Cortex of kidney (tissue), 1 donor: ENCODE data around the gene PARP12.

Source experiments
- DNase-seq: peaks from one replicate; lab custom pipeline; 2025; lab: John Stamatoyannopoulos, UW

The PARP12 gene

DNA sequence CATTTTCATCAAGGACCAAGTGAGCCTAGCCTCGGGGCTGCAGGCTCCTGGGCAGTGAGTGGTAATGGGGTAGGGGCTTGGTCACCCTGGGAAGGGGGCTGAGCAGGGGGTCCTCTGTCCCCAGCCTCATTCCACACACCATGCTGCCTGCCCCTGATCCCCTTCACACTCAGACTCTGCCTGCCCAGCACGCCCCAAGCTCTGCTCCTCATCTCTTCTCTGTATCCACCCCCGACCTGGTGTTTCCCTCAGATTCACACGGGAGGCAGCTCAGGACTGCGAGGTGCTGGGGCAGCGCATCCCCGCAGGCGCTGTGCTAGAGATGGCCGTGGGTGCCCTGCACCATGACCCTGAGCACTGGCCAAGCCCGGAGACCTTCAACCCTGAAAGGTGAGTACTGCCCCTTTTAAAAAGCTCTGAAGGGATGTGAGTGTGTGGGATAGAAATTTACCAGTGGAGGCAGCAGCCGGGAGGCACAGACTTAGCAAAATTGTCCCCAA, 47.2 kb downstream of the PARP12 start:
- no peak for DNase-seq

DNA sequence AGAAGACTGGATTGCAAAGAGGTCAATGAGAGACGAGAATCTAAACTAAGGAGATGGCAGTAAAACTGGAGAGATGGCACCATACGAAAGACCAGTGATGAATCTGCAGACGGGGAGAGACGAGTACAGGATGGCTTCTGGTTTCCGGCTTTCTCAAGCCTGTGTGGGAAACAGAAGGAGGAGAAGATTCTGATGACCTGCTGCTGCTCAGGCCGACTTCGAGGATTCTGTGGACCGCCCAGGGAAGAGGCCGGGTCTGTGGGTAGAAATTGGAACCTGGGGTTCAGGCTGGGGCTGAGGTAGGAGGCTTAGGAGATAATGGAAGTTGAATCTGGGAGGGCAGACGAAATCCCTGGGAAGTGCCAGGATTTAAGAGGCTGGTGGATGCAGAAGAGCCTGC, 48.6 kb downstream of the PARP12 start:
- DNase-seq: no peak

DNA sequence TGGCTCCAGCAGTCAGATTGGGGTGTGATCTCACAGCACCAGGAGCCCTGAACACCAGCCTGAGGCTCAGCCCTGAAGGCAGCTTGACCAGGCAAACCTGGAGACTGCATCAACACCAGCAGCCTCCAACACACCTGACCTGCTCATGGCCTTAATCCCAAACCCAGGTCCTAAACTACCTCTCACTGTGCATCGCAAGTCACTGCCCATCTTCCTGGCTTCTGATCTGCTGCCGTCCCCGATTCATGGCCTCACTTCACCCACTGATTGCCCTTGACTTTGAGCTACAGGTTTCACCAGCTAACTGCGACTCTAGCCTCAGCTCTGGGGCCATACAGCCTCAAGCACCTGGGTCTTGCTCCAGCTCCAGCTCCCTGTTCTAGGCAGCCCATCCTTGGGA, 49.1 kb downstream of the PARP12 start:
- DNase-seq: no peak

DNA sequence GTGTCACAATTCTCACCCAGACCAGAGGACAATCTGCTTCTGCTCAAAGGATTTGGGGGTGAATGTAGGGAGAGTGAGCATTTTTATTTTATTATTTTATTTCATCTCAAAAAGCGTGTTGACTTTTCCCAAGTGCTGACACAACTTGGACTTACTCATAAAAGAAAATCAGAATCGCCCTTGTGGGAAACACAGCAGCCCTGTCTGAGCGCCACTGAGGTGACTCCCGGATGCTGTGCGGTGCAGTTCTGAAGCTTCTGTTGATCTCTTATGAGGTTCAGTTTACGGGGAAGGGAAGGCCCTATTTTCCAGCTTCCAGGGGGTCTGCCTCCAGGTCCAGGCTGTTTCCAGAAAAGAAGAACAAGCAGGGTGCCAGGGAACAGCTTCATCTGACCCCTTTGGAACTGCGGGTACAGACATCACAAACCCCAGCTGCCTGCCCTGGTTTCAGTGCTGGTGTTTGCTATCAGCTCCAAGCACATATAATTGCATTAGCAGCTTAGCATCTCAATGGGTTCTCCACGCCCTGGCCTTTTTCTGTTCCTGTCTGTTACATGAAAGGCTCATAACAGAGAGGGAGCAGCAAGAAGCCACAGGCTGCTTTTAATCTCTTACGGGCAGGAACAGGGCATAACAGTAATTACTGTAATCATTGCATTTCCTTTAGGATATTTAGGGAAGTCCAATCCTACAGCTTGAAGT, 52.4 kb downstream of the PARP12 start:
- no peak for DNase-seq

DNA sequence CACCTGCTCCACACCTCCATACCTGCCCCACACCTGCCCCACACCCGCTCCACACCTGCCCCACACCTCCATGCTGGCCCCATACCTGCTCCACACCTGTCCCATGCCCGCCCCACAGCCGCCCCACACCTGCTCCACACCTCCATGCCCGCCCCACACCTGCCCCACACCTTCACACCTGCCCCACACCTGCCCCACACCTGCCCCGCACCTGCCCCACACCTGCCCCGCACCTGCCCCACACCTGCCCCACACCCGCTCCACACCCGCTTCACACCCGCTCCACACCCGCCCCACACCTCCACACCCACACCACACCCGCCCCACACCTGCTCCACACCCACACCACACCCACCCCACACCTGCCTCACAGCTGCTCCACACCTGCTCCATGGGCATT, 53.0 kb downstream of the PARP12 start:
- no peak for DNase-seq

DNA sequence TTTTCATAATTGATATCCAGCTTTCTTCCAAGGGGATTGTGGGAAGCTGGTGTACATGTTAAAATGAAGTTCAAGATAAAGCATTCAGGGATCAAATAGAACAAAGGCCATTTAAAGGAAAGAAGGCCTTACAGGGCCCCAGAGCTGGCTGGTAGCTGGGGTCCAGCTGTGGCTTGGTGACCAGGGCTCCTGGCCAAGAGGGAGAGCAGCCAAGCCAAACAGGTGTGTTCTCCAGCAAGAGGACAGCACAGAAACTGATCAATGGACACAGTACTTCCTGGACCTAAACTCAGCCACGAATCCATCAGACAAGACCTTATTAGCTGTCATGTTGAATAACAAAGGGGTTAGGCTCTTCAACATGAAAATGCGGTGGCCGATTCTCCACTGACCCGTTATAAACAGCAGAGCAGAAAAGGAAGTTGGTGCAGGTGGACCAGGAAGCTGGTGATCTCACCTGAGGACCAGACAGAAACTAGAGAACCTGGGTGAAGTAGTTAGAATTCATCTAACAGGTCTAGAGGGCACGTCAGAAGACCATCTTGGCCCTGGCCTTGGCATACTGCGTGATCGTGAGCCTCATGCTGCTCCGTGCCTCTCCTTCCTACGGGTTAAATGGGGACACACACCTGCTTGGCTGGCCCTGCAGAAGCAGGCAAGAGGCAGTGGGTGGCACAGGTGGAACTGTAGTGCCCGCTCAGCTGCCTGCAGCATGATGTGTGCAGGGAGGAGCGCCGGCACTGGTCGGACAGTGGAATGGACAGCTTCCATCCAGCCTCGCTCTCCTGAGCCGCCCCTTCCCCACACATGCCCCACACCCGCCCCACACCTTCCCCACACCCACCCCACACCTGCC, 53.8 kb downstream of the PARP12 start:
- no peak for DNase-seq

DNA sequence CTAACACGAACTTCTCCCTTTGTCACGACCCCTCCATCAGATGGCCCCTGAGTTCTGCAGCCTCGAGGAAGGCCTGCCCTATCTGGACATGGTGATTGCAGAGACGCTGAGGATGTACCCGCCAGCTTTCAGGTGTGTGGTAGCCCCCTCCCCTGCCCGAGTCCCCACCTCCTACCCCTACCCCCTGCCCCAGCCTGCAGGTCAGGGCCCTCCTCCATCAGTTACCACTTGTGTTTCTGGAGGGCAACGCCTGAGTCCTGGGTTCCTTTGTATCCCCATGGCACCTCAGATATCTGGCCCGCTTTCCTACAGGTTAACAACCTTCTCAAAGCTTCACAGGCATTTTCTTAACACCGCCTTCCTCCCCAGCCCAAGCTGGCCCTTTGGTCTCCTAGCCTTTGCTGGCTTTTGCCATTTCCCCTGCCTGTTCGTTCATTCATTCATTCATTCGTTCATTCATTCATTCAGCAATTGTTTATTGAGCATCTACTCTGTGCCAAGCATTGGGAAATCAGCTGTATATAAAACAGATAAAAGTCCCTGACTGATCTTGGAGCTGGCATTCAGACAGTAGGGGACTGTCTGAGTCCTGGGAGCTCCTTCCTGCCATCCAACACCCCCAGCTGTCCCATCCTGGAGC, 55.6 kb downstream of the PARP12 start:
- no peak for DNase-seq

DNA sequence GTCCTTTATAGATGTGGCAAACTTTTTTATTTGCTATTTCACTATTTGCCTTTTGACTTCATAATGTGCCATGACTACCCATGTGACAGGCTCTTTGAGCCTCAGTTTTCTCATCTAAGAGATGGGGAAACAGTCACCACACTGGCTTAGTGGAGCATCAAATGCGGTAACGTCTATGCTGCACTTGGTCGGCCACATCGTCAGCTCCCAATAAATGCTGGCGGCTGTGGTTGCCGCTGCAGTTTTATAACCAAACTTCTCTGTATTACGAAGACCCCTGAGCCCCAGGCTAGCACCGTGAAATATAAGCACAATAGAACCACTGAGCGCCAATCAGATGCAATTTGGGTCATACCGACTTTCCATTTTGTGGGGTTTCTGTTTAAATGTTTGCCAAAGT, 56.2 kb downstream of the PARP12 start:
- DNase-seq: no peak

DNA sequence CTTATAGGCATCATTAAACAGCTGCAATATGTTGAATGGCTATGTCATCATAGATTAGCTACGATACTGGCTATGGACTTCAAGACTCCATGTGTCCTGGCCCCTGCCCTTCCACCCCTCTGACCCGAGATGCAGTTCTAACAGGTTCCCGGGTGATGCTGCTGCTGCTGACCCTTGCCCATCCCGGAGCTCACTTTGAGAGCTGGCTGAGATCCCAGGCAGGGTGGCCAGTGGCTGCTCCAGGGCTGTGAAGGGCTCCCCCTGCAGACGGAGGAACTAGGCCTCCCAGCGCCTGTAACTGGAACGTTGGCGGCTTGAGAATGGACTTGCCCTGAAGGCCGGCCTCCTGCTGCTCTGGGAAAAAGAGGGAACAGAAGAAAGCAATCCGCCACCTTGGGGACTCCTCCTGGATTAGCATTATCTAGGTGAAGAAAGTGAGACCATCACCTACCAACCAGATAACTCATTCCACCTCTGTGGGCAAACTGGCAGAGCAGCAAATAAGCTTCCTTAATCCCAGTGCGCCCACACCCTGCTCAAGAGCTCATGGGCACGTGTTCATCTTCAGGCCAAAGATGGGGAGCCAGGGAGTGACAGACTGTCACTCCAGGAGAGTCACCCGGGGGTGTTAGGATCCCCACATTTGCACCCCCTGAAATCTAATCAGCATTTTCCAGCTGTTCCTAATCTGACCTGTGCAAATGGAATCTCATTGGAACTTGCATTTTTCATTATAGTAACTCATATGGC, 56.8 kb downstream of the PARP12 start:
- DNase-seq: no peak

DNA sequence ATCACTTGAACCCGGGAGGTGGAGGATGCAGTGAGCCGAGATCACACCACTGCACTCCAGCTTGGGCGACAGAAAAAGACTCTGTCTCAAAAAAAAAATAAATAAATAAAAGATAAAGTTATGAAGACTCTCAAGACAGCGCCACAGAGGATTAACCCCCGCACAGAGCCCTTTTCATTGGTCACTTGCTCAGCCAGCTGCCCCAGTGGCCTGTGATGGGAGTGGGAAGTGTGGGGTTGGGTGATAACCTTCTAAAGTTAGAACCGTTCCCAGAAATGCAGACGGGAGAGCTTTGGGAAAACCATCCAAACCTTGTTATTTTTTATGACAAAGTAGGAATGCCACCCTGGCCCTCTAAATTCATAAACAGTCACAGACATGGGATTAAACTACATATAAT, 57.4 kb downstream of the PARP12 start:
- no peak for DNase-seq

DNA sequence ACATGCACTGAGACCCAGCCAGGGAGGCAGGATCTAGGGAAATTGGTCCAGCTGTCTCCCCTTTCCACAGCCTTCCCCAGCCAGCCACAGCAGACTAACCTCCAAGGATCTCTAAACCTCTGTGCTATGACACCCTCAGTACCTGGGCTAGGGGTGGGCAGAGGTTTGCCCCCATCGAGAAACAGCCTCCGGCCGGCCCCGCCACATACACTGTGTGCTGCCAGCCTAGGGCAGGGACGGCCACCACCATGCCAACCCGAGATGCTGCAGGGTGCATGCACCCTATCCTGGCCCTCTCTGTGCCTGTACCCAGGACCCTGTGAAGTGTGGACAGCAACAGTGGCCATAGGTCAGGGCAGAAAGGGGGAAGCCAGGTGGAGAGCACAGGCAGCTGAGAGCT, 58.1 kb downstream of the PARP12 start:
- DNase-seq: no peak

DNA sequence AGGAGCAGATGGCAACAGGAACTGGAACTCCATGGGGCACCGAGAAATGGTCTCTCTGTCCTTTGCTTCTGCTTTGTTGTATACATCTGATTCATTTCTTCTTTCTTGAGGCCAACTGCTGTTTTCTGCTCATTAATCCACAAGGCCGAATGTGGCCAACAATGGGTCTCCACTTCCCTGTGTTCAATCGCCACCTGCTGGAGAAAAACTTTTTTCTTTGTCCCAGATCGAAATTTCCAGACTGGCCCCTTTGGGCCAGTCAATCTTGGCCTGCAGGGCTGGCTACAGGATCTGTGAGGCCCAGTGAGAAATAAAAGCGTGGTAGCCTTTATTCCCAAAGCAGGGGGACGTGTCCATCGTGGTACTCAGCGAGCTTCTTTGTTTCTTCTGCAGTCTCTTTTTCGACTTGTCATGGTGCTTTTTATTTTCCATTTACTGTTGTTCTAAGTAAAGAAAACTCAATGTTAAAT, 58.8 kb downstream of the PARP12 start:
- DNase-seq: no peak

DNA sequence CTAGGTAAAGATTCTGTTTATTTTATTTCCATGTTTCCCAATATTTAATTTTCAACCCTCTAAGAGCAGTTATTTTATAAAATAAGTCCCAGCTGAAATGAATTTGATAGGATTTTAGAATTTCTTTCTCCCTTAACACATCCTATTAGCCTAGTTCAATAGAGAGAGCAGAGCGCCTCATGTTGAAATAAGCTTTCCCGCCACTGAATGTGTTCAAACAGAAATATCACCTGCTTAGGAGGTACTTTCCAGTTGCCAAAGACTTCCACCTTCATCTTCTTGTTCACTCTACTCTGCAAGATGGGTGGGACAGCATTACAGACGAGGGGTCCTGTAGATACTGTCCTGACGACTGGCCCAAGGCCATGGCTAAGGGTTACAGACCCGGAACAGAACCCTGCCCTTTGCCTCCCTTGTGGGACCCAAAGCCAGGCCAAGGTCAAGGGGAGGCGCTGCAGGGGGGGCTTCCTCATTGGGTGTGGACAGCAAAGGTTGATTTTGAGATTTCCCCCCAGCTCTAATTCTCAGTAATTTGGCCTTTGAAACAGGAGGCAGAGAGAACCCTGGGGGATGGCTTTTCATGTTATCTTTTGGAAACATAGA, 62.0 kb downstream of the PARP12 start:
- DNase-seq: no peak

DNA sequence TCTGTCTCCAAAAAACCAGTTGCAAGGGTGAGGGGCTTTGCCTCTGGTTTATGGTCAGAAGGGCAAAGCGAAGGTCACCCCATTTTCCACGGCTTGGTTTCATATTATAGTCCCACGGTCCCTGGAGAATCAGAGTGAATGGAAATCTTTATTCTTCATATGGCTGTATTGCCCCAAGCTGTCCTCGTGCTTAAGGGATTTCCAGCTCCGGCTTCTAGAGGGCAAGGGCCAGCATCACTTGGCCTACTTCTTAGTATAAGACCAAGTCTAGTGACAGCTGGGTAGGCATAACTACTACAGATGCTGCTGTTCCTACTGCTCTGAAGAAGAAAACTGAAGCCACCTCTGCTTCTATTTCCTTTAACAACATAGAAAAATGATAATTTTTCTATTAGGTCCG, 63.2 kb downstream of the PARP12 start:
- no peak for DNase-seq

DNA sequence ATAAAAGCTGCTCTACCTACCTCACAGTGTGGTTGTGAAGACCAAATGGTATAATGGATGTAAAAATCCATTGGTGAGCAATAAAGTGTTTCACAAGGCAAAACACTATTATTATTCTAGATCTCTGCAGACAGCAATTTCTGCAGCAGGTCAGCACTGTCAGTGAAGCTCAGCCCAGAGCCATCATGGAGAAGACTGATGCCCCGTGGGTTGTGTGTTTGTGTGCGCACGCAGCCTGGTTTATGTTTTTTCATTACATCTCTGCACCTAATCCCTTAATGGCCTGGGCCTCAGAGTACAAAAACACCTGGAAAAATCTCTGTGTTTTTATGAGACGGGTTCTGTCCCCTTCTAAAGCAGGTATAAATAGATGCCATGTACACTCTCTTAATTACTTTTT, 64.2 kb downstream of the PARP12 start:
- no peak for DNase-seq

DNA sequence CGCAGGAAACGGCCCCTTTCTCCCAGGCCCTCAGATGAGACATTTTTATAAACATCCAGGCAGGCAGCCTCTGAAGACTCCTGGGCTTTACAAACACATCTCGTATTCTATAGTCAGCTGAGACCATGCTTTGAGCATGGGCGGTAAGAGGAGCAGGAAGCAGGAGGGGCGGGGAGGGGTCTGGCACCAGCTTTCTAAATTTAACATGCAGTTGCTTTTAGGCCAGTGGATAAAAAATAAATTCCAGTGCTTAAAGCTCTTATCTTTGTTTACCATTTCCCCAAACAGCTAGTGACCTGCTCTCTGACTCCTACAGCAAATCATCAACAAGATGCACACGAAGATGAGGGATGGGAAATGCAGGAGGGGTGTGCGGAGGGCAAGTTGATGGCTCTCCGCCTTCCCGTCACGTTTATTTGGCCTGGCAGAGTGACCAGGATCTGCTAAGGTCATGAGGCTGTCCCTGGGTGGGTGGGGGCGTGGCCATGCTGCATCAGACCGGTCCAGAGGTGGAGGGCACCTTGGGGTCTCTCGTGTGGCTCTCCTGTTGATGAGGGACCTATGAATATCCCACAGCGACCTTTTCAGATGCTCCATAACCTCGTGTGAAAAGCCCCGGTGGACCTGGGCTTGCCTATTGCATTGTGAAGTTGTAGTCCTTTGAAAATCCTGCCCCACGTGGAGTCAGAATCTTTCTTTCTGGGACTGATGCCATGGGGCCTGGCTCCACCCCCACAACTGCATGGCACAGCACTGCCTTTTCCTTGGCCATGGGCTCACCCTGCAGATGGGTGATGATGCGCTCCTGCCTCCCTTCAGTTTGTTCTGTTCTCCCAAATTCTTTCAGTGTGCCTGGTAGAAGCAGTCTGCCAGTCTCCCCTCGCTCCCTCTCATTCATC, 67.5 kb downstream of the PARP12 start:
- DNase-seq: no peak

DNA sequence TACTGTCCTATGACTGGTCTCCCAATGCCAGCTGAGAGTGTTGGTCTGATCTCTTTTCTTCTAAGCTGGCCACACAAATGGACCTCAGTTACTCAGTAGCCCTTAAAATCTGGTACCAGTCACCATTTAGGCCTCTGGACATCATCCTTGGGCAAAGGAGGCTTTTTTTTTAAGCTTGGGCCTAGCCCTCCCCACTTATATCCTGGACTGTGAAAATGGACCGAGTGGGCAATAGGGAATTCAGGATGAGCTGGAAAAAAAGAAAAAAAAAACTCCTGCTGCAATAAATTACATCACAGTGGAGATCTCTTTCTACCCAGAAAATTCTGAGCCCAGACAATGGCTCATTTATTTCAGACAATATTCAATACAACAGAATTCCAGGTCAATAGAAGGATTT, 68.4 kb downstream of the PARP12 start:
- no peak for DNase-seq

DNA sequence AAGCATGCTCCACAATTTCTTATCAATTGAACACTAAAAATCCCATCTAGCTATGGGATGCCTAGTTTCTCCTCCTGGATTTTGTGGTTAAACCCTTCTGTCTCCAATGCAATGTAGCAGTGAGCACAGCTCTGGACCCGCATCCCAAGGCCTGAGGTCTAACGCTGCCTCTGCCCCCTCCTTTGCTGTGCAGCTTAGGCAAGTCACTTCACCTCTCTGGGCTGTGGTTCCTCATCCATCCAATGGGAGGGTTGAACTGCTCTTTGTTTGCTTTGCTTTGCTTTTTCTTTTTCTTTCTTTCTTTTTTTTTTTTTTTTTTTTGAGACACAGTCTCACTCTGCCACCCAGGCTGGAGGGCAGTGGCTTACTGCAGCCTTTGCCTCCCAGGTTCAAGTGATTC, 69.2 kb downstream of the PARP12 start:
- DNase-seq: no peak

DNA sequence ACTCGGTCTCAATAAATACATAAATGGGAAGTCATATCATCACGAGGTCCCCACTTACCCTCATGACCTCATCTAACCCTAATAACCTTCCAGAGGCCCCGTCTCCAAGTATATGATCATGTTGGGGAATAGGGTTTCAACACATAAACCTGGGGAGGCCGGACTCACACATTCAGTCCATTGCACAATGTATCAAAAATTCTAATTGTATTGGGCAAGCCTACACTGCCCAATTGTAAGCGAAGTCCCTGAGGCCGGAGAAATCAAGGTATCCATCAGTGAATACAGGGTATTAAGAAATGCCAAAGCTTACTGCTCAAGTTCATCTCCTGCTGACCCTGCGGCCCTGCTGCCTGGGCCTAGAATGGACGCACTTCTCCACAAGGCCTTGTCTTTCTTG, 69.6 kb downstream of the PARP12 start:
- no peak for DNase-seq

DNA sequence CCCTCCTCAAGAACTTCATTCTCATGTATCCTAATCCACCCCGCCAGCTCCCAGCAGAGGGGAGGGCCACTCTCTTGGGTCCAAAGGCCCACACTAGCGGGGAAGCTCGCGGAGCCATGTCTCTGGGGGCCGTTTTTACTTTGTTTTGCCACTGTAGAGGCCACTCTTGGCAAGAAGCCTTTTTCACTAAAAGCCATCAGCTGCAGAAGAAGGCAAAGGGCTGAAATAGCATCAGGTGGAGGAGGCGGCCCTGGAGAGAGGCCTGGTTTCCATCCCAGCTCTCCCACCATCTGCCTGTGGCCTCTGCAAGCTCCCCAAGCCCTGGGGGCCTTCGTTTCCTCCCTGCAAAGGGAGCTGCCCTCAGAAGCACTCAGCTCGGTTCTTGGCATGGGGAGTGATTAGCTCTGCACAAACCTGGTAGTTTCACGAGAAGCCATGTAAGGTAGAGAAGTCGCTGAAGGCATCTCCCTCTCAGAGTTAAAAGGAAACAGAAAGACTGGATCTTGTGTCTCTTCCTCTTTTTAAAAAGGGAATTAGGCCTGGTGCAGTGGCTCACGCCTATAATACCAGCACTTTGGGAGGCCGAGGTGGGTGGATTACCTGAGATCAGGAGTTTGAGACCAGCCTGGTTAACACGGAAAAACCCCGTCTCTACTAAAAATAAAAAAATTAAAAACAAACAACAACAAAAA, 70.3 kb downstream of the PARP12 start:
- no peak for DNase-seq
